ENCODE results near the gene PTPN6. TPM values are rescaled to one million over a fixed set of nuclear protein-coding genes. Genes with fewer than 3 reads are reported as not detected.
A peak's percentile ranks its signal among the peaks of the same experiment; 100 is the strongest.

The PTPN6 gene
- total and polyA plus RNA-seq, 10 of the 15 experiments (the other 5 are each of a cell fraction or from before 2014, with no cell fraction given) = 229 to 457 (median 370) TPM

- TF ChIP-seq CUX1 (IDR thresholded peaks at IDR 0.05; ENCODE audit: insufficient replicate concordance, low read depth, low read length) (no peak), POLR2AphosphoS5 (IDR thresholded peaks at IDR 0.05; ENCODE audit: low read length) (peak; percentile 93), FOXM1 (IDR thresholded peaks at IDR 0.05; ENCODE audit: low read depth, low read length) (no peak), NFIC (IDR thresholded peaks at IDR 0.05; ENCODE audit: low read depth, low read length) (no peak), DPF2 (IDR thresholded peaks at IDR 0.05) (peak; percentile 50), TCF7 (IDR thresholded peaks at IDR 0.05; ENCODE audit: borderline replicate concordance) (no peak), ZNF687 (IDR thresholded peaks at IDR 0.05) (peak; percentile 85; the same call in 1 of the 2 replicates), SIX5 (IDR thresholded peaks at IDR 0.05; ENCODE audit: low read depth, low read length, severe bottlenecking) (peak; percentile 38), USF1 (IDR thresholded peaks at IDR 0.05; ENCODE audit: borderline replicate concordance, extremely low read length, insufficient read depth, low read depth, low read length) (no peak), MEF2B (IDR thresholded peaks at IDR 0.05; ENCODE audit: partially characterized antibody, poor library complexity, severe bottlenecking) (no peak), TCF3 (IDR thresholded peaks at IDR 0.05; ENCODE audit: borderline replicate concordance, insufficient read depth, low read depth, low read length) (0 out of 2 replicates have a peak, but pooled peaks have one; percentile 39), HDAC2 (IDR thresholded peaks at IDR 0.05) (no peak), WRNIP1 (IDR thresholded peaks at IDR 0.05; ENCODE audit: borderline replicate concordance, low read depth, low read length) (no peak), MXI1 (IDR thresholded peaks at IDR 0.05; ENCODE audit: low read depth, low read length) (peak; percentile 96), NFYB (IDR thresholded peaks at IDR 0.05; ENCODE audit: insufficient read depth, low read depth, low read length) (no peak), SREBF1 (IDR thresholded peaks at IDR 0.05; ENCODE audit: low read length) (no peak), CEBPB (IDR thresholded peaks at IDR 0.05; ENCODE audit: borderline replicate concordance in 1 of 2, low read depth in 2 of 2, low read length in 2 of 2) (no peak)
Observed at GRCh38 chr12:6937481-6938352, 13.4 kb upstream of the PTPN6 start (continued).

All from GM12878 (cell line).